Measurements from ENCODE around the gene CYP1B1. TPM values are rescaled to one million over a fixed set of nuclear protein-coding genes. Genes with fewer than 3 reads are reported as not detected.
"Not testable (repeated sequence)": the region's sequence is repeated elsewhere in the genome, so short reads cannot be mapped to it uniquely, and the experiment has no call there.

The CYP1B1 gene
- total RNA-seq, 2 donors from 2014 or later, result 90.3 to 95.7 TPM

DNA sequence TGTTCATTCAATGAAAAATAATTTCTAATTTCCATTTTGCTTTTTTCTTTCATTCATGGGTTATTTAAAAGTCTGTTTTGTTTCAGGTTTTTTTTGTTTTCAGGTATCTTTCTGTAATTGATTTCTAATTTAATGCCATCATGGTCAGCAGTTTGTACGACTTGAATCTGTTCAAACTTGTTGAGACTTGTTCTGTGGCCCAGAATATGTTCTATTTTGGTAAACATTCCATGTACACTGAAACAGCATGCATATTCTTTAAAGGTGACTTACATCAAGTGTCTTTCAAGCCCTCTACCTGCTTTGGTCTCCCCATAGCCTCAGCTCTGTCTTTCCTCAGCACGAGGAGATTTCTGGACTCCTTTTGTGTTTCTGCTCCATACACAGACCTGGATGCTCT lies 49.1 kb downstream of the CYP1B1 start:
- Mint-ChIP-seq H3K4me1 (ENCODE audit: low read depth in 2 of 2) (no peaks in the 10 kb centered on the region), H3K4me3 (no peak overlapping the region), H3K9me3 (no peaks in the 10 kb centered on the region), H3K36me3 (no peaks in the 10 kb centered on the region), H3K27ac (no peak overlapping the region), H3K27me3 (peaks cover 7 to 36% of the 10 kb centered on the region in 2 donors)
- DNase-seq (ENCODE audit: low spot score) (no peak), ATAC-seq (no peak)

- peak in 1 of 2 donors; percentile 20 for ATAC-seq
- H3K27me3 Mint-ChIP-seq, result peaks cover 3 to 17% of the 10 kb centered on the region in 2 donors
- H3K36me3 Mint-ChIP-seq, result peaks cover 4% of the 10 kb centered on the region
- no peaks in the 10 kb centered on the region for H3K4me1 Mint-ChIP-seq (ENCODE audit: low read depth in 2 of 2)
- H3K9me3 Mint-ChIP-seq, result no peaks in the 10 kb centered on the region
- no peak overlapping the region for H3K4me3 Mint-ChIP-seq
- H3K27ac Mint-ChIP-seq, result no peak overlapping the region
- DNase-seq (ENCODE audit: low spot score), result no peak
Measured at GRCh38 chr2:38021589-38021988, 54.4 kb downstream of the CYP1B1 start.

DNA sequence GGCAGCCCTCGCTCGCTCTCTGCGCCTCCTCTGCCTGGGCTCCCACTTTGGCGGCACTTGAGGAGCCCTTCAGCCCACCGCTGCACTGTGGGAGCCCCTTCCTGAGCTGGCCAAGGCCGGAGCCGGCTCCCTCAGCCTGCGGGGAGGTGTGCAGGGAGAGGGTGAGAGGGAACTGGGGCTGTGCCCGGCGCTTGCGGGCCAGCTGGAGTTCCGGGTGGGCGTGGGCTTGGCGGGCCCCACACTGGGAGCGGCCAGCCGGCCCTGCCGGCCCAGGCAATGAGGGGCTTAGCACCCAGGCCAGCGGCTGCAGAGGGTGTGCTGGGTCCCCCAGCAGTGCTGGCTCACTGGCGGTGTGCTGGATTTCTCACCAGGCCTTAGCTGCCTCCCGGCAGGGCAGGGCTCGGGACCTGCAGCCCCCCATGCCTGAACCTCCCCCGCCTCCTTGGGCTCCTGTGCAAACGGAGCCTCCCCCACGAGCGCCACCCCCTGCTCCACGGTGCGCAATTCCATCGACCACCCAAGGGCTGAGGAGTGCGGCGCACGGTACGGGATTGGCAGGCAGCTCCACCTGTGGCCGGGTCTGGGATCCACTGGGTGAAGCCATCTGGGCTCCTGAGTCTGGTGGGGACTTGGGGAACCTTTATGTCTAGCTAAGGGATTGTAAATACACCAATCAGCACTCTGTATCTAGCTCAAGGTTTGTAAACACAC lies 55.4 kb downstream of the CYP1B1 start:
- not testable (repeated sequence) for H3K27me3 Mint-ChIP-seq; DNase-seq (ENCODE audit: low spot score); H3K4me3 Mint-ChIP-seq; H3K27ac Mint-ChIP-seq; ATAC-seq; H3K4me1 Mint-ChIP-seq (ENCODE audit: low read depth in 2 of 2); H3K9me3 Mint-ChIP-seq; H3K36me3 Mint-ChIP-seq

DNA sequence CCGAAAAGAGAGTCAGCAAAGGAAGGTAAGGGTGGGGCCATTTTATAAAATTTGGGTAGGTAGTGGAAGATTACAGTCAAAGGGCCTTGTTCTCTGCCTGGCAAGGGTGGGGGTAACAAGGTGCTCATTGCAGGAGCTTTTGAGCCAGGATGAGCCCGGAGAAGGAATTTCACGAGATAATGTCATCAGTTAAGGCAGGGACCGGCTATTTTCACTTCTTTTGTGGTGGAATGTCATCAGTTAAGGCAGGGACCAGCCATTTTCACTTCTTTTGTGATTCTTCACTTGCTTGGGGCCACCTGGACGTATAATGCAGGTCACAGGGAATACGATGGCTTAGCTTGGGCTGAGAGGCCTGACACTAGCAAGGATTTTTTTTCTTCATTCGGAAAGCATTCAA lies 58.1 kb downstream of the CYP1B1 start:
- Mint-ChIP-seq H3K4me1 (ENCODE audit: low read depth in 2 of 2) (no peaks in the 10 kb centered on the region), H3K36me3 (peaks cover 4% of the 10 kb centered on the region), H3K27ac (no peak overlapping the region), H3K27me3 (no peaks in the 10 kb centered on the region), H3K9me3 (no peaks in the 10 kb centered on the region), H3K4me3 (no peak overlapping the region)
- ATAC-seq (no peak), DNase-seq (ENCODE audit: low spot score) (no peak)

Other genes with a start within 250 kb of the CYP1B1 start
- 1 to 10 TPM; 3.2 to 5.5 TPM for gene RMDN2, start 150.9 kb downstream of the CYP1B1 start, total RNA-seq